ENCODE results near the gene CACNA1G.

Gene CACNA1G

DNA sequence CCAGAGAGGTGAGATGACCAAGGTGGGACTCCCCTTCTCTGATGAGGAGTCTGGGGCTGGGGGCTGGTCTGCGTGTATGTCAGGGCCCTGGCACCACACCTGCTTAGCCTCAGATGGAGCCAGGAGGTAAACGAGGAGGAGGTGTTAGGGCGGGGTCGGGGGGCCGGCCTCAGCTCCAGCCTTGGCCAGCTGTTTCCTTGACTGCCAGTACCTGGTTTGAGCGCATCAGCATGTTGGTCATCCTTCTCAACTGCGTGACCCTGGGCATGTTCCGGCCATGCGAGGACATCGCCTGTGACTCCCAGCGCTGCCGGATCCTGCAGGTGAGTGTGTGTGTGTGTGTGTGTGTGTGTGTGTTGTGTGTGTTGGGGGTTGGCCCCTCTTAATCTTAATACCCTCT lies 8.1 kb downstream of the CACNA1G start:
- no peak for DNase-seq (ENCODE audit: low spot score)

DNA sequence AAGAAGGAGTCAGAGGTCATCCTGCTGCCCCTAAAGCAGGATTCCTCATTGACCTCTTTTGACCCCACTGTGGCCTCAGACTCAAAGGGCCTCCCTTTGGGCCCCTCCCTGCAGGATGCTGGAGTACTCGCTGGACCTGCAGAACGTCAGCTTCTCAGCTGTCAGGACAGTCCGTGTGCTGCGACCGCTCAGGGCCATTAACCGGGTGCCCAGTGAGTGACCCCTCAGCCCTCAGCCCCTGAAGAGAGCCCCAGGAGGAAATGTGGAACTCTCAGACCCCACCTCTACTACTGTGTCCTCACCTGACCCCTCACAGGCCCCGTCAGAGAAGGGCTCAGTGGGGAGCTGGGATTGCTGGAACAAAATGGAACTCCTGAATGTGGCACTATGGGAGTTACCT lies 9.1 kb downstream of the CACNA1G start:
- DNase-seq (ENCODE audit: low spot score): no peak

DNA sequence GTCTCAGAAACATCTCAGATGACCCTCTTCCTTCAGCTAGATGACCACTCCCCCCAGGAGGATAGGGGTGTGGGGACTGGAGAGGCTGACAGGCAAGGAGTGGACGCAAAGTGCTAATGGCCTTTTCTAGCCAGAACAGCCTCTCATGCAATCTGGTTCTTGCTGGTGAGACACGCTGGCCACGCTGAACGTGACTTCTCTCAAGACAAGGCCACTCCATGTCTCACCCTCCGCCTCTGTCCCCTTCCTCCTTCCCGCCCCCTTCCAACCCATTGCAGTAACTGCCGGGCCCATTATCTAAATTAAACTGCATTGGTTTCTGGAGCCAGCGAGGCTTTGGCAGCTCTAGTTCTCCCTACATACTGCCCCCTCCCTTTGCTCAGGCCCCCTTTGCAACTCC lies 9.5 kb downstream of the CACNA1G start:
- DNase-seq (ENCODE audit: low spot score): no peak

DNA sequence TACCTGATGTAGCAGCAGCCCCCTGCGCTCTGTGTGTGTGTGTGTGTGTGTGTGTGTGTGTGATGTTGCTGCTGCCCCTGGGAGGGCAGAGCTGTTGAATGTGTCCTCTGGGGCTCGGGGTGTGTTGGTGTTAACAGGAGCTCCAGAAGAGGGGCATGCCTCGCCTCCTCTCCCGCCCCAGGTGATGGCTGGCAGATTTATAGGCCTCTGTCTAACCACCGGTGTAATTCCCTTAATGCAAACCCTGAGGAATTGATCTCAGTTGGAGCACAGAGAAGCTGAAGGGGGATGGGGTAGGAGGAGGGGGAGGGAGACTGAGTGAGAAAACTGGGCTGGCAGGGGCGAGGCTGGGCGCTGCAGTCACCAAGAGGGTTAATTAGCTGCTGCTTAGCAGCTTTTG lies 10.0 kb downstream of the CACNA1G start:
- no peak for DNase-seq (ENCODE audit: low spot score)

DNA sequence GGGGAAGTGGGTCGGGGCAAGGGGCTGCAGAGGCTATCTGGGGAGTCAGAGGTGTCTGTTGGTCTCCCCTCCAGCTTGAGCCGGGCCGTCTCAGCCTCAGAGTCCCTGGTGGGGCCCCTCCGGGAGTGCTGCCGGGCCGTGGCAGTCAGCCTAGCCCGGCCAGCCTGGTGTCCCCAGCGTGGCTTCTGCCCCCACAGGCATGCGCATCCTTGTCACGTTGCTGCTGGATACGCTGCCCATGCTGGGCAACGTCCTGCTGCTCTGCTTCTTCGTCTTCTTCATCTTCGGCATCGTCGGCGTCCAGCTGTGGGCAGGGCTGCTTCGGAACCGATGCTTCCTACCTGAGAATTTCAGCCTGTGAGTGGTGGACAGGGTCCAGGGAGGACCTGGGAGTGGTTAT lies 11.2 kb downstream of the CACNA1G start:
- no peak for DNase-seq (ENCODE audit: low spot score)

DNA sequence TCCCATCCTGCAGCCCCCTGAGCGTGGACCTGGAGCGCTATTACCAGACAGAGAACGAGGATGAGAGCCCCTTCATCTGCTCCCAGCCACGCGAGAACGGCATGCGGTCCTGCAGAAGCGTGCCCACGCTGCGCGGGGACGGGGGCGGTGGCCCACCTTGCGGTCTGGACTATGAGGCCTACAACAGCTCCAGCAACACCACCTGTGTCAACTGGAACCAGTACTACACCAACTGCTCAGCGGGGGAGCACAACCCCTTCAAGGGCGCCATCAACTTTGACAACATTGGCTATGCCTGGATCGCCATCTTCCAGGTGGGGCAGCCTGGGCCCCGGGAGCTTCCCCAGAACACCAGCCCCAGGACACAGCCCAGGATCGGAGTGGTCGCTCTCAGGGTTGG lies 12.0 kb downstream of the CACNA1G start:
- no peak for DNase-seq (ENCODE audit: low spot score)

DNA sequence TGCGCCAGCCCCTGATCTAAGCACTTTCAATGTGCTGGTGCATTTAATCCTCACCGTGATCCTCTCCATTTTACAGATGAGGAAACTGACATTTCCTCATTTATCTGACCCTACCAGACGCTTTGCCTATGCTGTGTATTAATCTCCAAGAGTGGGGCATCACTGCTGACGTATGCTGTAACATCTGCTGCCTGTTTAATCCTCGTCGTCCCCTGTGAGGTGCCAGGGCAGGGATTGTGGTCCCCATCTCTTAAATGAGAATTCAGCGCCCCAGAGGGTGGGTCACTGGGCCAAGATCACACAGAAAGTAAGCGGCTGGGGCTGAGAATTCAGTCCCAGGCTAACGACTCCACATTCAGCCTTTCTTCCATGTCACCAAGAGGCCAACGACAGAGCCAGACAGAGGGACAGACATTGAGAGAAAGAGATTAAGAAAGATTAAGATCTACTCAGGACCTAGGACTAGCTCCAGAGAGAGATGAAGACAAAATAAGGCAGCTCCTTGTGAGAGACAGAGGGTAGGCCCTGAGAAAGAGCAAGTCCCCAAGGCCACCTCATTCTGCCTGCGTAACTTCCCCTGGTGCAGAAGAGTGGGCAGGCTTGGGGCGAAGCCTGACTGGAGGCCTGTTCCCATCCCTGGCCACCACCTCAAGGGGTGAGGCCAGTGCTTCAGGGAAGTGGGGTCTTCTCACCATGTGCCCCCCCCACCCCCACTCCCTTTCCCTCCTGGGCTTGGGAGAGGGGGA lies 13.5 kb downstream of the CACNA1G start:
- no peak for DNase-seq (ENCODE audit: low spot score)

DNA sequence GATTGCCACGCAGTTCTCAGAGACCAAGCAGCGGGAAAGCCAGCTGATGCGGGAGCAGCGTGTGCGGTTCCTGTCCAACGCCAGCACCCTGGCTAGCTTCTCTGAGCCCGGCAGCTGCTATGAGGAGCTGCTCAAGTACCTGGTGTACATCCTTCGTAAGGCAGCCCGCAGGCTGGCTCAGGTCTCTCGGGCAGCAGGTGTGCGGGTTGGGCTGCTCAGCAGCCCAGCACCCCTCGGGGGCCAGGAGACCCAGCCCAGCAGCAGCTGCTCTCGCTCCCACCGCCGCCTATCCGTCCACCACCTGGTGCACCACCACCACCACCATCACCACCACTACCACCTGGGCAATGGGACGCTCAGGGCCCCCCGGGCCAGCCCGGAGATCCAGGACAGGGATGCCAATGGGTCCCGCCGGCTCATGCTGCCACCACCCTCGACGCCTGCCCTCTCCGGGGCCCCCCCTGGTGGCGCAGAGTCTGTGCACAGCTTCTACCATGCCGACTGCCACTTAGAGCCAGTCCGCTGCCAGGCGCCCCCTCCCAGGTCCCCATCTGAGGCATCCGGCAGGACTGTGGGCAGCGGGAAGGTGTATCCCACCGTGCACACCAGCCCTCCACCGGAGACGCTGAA lies 15.2 kb downstream of the CACNA1G start:
- peak; percentile 53 for DNase-seq (ENCODE audit: low spot score)

DNA sequence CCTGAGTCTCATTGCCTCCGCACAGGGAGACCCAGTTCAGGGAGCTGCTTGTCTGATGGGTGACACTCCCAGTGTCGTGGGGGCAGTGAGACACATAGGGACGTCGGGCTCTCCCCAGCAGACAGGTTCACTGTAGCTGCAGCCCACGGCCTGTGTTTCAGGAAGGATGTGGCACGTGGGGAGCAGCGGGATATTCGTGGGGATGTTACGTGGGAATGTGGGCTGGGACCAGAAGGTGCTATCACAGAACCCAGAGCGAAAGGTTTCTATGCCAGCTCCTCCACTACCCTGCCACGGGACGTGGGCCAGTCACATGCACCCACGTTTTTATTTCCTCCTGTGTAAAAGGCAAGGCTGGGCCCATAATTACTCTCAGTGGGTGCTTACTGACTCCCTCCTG lies 16.3 kb downstream of the CACNA1G start:
- DNase-seq (ENCODE audit: low spot score): no peak

DNA sequence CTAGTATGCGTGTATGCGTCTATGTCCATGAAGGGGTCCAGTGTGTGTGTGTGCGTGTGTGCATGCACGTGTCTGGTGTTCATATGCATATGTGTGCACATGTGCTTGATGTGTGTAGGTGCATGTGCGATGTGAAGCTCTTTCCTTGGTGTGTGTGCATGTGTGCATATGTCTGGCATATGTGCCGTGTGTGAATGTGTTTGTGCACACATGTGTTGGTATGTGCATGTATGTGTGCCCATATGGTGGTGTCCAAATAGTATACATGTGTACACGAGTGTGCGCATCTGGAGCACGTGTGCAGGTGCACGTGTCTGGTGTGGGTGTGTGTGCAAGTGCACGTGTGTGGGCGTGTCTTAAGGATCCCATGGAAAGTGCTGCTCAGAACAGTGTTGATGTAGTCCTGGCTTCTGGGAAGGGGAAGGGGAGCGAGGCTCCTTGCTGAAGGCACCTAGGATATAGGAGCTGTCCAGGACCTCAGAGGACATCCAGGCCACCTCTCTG lies 17.0 kb downstream of the CACNA1G start:
- DNase-seq (ENCODE audit: low spot score): no peak

DNA sequence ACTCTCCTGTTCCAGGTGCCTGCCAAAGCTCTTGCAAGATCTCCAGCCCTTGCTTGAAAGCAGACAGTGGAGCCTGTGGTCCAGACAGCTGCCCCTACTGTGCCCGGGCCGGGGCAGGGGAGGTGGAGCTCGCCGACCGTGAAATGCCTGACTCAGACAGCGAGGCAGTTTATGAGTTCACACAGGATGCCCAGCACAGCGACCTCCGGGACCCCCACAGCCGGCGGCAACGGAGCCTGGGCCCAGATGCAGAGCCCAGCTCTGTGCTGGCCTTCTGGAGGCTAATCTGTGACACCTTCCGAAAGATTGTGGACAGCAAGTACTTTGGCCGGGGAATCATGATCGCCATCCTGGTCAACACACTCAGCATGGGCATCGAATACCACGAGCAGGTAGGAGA lies 17.7 kb downstream of the CACNA1G start:
- DNase-seq (ENCODE audit: low spot score): no peak

DNA sequence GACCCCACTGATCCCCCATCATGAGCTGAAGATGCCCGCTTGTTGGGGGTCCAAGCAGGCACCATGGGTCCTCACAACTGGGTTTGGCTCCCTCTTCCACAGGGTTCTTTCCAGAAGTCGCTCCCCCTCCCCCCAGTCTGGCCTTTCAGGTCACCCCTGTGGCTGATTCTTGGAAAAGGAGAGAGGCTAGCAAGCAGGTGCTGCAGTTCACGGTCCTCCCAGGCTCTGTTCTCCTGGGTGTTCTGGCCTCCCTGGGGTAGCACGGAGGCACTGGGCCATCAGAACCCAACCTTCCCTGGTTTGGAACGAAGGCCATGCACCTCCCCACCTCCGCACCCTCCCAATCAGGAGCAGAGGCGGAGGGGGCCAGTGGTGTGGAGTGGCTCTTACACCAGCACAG lies 18.9 kb downstream of the CACNA1G start:
- no peak for DNase-seq (ENCODE audit: low spot score)

DNA sequence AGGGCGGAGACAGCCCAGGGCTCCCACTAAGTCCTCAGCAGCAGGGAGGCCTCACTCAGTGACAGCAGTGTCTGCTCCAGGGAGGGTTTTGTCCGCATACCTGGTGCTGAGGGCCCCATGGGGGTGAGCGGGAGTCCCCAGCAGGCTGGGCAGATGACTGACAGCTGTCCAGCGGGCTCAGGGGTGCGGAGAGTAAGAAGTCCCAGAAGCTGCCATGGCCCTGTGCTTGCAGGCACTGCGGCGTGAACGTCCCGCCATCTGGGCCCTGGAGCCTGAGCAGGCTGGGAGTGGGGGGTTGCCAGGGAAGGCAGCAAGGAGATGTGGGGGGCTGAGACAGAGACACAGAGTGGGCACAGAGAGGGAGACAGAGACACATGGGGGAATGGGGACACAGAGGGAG lies 20.1 kb downstream of the CACNA1G start:
- no peak for DNase-seq (ENCODE audit: low spot score)

DNA sequence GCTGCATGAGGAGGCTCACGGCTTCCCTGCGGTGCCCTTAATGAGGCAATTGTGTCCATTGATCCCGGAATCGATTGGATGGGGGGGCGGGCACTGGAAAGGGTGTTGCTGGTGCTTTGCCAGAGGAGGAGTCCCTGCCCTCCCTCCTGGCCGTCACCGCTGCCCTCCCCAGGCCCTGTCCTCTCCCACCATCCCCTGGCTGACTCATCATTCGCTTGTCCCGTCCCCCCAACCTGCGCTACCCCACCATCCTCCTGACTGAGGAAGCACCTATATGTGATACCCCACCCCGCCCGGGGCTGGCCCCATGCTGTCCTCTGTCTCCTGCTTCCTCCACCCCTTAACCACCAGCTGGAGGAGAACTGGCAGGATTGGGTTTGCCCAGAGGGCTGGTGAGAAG lies 20.8 kb downstream of the CACNA1G start:
- DNase-seq (ENCODE audit: low spot score): no peak

DNA sequence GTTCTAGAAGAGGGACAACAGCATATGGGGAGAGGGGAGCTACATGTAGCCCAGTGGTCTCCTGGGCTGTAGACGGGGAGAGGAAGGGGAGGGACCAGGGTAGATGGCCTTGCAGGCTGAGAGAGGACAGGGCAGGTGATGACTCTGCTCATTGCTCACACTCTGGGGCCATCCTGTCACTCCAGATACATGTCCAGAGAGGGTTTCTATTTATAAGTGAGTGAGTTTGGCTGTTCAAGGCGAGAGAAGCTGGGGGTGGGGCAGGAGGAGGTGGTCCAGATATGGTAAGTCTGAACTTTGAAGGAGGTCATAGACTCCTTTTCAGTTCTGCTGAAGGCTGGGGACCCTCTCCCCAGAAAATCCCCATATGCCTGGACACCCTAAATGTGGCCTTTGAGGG lies 22.2 kb downstream of the CACNA1G start:
- DNase-seq (ENCODE audit: low spot score): no peak

DNA sequence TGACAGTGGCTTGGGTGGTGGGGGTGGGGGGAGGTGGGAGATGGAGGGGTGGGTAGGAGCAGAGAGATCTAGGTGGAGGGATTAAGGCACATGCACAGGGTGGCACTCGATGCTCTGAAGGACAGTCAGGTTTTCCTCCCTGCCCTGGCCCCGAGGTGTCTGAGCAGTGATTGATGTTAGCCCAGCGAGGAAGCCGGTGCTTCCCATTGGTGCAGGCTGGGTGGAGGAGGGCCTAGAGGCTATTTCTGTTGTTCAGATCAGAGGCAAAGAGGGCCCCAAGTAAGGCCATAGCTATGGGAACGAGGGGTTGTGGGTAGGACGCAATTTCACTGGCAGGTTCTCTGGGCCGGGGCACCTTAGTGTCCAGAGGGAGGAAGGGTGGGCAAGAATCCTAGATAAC lies 23.1 kb downstream of the CACNA1G start:
- DNase-seq (ENCODE audit: low spot score): peak; percentile 63

DNA sequence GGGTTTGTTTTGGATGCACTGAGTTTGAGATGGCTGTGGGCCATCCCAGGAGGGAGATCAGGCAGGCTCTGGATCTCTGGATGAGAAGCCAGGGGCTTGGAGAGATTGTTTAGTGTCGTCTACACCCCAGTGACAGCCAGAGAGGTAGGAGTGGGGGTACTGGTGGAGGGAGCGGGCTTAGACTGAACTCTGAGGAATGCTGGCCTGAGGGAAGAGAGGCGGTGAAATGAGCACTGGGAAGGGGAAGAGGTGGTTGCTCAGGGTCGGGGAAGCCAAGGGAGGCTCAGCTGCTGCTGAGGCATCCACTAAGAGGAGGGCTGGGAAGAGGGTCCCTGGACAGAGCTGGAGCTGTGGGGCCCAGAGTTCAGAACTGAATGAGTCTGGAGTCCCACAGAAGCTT lies 23.6 kb downstream of the CACNA1G start:
- no peak for DNase-seq (ENCODE audit: low spot score)

DNA sequence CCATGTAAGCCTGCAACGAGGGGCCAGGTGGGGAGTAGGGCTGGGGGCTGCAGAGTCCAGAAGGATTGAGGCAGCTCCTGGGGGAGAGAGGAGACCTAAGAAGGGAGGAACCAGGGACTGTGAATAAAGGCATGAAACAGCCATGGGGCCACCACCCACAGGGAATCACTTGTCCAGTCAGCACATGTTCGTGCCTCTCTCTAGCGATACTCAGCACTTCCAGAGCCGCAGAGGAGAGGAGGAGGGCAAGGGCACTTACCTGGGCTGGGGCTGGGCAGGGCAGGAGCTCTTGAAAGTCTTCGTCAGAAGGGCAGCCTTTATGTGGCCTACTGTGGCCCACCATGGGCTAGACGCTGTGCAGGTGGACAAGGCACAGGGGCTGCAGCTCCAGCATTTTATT lies 24.2 kb downstream of the CACNA1G start:
- no peak for DNase-seq (ENCODE audit: low spot score)

DNA sequence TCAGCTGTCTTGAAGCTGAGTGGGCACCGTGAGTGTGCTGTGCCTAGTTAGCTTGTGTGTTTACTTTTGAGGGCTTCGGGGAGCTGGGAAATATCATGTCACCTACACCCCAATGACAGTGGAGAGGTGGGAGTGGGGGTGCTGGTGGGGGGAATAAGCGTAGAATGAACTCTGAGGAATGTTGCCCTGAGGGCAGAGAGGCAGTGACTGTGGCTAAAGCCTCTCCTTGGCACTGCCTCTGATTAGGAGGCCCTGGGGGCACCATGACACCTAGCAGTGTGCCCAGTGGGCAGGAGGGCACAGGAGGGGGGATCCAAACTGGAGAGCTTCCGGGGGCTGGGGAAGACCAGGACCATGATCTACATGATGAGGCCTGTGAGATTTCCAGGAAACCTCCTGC lies 24.8 kb downstream of the CACNA1G start:
- DNase-seq (ENCODE audit: low spot score): no peak

DNA sequence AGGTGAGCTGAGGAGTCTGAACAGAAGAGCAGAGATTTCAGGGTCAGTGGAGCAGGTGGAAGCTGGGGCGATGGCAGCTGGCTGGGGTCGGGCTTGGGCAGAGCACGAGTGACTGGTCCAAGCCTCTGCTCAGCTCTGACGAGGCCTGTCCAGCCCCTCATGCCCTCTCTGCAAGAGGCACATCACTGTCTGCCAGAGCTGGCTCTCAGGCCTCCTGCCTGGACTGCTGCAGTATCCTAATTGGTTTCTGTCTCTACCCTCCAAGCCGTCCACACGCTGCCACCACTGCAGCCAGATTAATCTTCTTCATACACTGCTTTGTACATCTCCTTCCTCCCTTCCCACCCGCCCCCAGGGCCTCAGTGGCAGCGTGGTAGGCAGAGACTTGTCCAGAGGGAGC lies 25.4 kb downstream of the CACNA1G start:
- DNase-seq (ENCODE audit: low spot score): no peak

DNA sequence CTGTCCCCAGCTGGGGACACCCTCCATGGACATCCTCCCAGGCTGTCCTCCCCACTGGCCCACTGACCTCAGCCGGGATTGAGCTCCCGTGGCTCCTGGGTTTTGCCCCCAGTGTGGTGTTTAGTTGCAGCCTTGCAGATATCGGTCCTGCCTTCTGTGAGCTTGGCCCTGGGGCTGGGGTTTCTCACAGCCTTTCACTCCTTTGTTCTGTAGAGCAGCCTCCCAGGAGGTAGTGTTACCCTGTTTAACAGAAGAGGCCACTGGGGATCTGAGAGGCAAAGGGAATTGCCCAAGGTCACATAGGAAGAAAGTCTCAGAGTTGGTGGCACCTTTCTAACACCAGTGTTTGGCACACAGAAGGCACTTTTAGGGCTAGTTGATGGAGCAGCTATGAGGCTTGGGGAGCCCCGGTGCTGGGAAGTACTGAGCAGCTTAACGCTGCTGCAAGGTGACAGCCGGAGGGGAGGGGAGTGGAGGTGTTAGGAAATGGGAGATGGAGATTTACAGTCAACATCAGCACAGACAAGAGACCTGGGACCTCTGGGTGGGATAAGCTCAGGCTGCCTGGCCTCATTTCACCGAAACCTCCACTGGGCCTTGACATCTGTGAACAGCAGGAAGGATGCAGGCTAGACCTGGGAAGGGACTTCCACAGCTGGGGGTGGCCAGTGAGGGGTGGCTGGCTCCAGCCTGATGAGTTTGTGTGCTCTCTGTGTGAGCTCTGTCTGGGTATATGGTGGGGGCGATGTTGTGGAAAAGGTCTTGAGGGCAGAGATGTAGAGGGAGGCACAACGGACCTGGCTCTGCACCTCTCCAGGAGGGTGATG lies 26.1 kb downstream of the CACNA1G start:
- DNase-seq (ENCODE audit: low spot score): no peak

DNA sequence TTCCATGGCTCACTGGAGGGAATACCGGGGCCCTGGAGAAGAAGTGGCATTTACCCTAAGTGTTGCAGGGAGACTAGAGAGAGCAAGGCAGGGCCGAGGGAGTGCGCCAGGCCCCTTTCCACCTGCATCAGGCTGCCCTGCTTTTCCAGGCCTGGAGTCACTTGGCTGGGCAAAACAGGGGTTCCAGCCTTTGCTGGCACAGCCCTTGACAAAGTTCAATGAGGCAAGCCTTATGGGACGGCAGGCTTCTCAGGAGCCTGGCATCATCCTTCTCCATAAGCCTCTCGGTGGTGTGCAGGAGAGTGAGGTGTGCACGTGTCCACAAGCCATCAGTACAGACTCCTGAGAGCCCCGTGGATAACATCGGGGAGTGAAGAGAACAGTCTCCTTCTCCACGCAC lies 27.1 kb downstream of the CACNA1G start:
- no peak for DNase-seq (ENCODE audit: low spot score)

All from iPS-NIHi11 (cell line).